ENCODE data around the gene ZCCHC2.

ZCCHC2 gene

GRCh38 chr18:62490967-62491695, 31.7 kb upstream of the ZCCHC2 start:
- TF ChIP-seq CTCF (conservative IDR thresholded peaks at IDR 0.05) = no peak
- H3K27ac ChIP-seq = no peak overlapping the region

- no peak for TF ChIP-seq CTCF (conservative IDR thresholded peaks at IDR 0.05)
- H3K27ac ChIP-seq = no peak overlapping the region
These were observed 29.6 kb upstream of the ZCCHC2 start for GRCh38 chr18:62493033-62493862.

- no peak overlapping the region for H3K27ac ChIP-seq
- TF ChIP-seq CTCF (conservative IDR thresholded peaks at IDR 0.05) = no peak
These were observed 28.1 kb upstream of the ZCCHC2 start for GRCh38 chr18:62494764-62495163.

GRCh38 chr18:62496262-62496661, 26.6 kb upstream of the ZCCHC2 start:
- no peak overlapping the region for H3K27ac ChIP-seq
- no peak for TF ChIP-seq CTCF (conservative IDR thresholded peaks at IDR 0.05)

GRCh38 chr18:62497190-62497772, 25.5 kb upstream of the ZCCHC2 start:
- H3K27ac ChIP-seq = peak overlapping the region; percentile 8; the same call in 1 of the 2 replicates
- no peak for TF ChIP-seq CTCF (conservative IDR thresholded peaks at IDR 0.05)

GRCh38 chr18:62498616-62499262, 24.1 kb upstream of the ZCCHC2 start:
- no peak for TF ChIP-seq CTCF (conservative IDR thresholded peaks at IDR 0.05)
- peak overlapping the region; percentile 86 for H3K27ac ChIP-seq

- H3K27ac ChIP-seq = peak overlapping the region; percentile 86
- TF ChIP-seq CTCF (conservative IDR thresholded peaks at IDR 0.05) = no peak
These were observed 23.6 kb upstream of the ZCCHC2 start for GRCh38 chr18:62499263-62499650.

Measured in VCaP (cell line).